ENCODE results near the gene NDST1.

Gene NDST1

DNA sequence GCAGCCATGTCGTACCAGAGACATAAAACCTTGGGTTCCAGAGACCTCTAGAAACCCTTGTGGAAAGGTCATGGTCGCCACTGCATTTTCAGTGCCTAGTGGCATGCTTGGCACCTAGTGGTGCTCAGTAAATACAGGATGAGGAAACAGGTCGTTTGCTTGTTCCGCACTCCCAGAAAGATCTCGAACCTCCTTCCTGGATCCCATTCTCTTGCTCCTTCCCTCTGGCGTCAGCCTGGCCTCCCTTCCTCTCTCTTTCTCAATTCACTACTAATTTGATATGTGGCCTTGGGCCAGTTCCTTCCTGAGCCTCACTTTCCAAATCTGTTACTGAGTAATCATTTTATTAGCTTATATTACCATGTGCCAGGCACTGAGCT lies 4.4 kb downstream of the NDST1 start:
- DNase-seq (ENCODE audit: extremely low spot score): no peak
- ChIA-PET POLR2A (no interaction called here), CTCF (no interaction called here)
- TF ChIP-seq BHLHE40 (IDR thresholded peaks at IDR 0.05; ENCODE audit: borderline replicate concordance) (no peak), ARNT (IDR thresholded peaks at IDR 0.05) (no peak), ELF4 (IDR thresholded peaks at IDR 0.05) (no peak), NFRKB (IDR thresholded peaks at IDR 0.05) (no peak), TARDBP (IDR thresholded peaks at IDR 0.05) (no peak), L3MBTL2 (conservative IDR thresholded peaks at IDR 0.05) (no peak), LEF1 (IDR thresholded peaks at IDR 0.05; ENCODE audit: borderline replicate concordance) (no peak), HDGF (IDR thresholded peaks at IDR 0.05; ENCODE audit: borderline replicate concordance) (no peak), ZNF384 (IDR thresholded peaks at IDR 0.05) (no peak), FOXM1 (IDR thresholded peaks at IDR 0.05; ENCODE audit: borderline replicate concordance) (no peak), SUZ12 (IDR thresholded peaks at IDR 0.05) (no peak), CTBP1 (IDR thresholded peaks at IDR 0.05; ENCODE audit: borderline replicate concordance) (no peak), SP1 (IDR thresholded peaks at IDR 0.05) (no peak), FOXA1 (IDR thresholded peaks at IDR 0.05) (no peak), FOXK2 (IDR thresholded peaks at IDR 0.05) (no peak)
- TF ChIP-seq, protein P1, sequence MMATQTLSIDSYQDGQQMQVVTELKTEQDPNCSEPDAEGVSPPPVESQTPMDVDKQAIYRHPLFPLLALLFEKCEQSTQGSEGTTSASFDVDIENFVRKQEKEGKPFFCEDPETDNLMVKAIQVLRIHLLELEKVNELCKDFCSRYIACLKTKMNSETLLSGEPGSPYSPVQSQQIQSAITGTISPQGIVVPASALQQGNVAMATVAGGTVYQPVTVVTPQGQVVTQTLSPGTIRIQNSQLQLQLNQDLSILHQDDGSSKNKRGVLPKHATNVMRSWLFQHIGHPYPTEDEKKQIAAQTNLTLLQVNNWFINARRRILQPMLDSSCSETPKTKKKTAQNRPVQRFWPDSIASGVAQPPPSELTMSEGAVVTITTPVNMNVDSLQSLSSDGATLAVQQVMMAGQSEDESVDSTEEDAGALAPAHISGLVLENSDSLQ (IDR thresholded peaks at IDR 0.05): no peak

GRCh38 chr5:150513375-150514309 lies 5.7 kb downstream of the NDST1 start:
- DNase-seq (ENCODE audit: extremely low spot score): no peak
- TF ChIP-seq FOXK2 (IDR thresholded peaks at IDR 0.05) (no peak), SUZ12 (IDR thresholded peaks at IDR 0.05) (no peak), FOXM1 (IDR thresholded peaks at IDR 0.05; ENCODE audit: borderline replicate concordance) (no peak), L3MBTL2 (conservative IDR thresholded peaks at IDR 0.05) (no peak), BHLHE40 (IDR thresholded peaks at IDR 0.05; ENCODE audit: borderline replicate concordance) (no peak), TARDBP (IDR thresholded peaks at IDR 0.05) (no peak), ARNT (IDR thresholded peaks at IDR 0.05) (no peak), FOXA1 (IDR thresholded peaks at IDR 0.05) (no peak), SP1 (IDR thresholded peaks at IDR 0.05) (no peak), LEF1 (IDR thresholded peaks at IDR 0.05; ENCODE audit: borderline replicate concordance) (no peak), HDGF (IDR thresholded peaks at IDR 0.05; ENCODE audit: borderline replicate concordance) (no peak), NFRKB (IDR thresholded peaks at IDR 0.05) (no peak), ELF4 (IDR thresholded peaks at IDR 0.05) (no peak), ZNF384 (IDR thresholded peaks at IDR 0.05) (no peak), CTBP1 (IDR thresholded peaks at IDR 0.05; ENCODE audit: borderline replicate concordance) (no peak)
- TF ChIP-seq, protein P1 (IDR thresholded peaks at IDR 0.05): no peak
- POLR2A ChIA-PET: interaction anchor here (1.0 to 1.6 kb wide), 2 partner anchors 10 to 64 kb away, joined by 3 read pairs; partner anchors contain the start of gene RPS14
- CTCF ChIA-PET: interaction anchor here (0.5 to 1.4 kb wide), 7 partner anchors 13 to 101 kb away, joined by 3 to 4 read pairs (median 3); no protein-coding TSS in a partner anchor

DNA sequence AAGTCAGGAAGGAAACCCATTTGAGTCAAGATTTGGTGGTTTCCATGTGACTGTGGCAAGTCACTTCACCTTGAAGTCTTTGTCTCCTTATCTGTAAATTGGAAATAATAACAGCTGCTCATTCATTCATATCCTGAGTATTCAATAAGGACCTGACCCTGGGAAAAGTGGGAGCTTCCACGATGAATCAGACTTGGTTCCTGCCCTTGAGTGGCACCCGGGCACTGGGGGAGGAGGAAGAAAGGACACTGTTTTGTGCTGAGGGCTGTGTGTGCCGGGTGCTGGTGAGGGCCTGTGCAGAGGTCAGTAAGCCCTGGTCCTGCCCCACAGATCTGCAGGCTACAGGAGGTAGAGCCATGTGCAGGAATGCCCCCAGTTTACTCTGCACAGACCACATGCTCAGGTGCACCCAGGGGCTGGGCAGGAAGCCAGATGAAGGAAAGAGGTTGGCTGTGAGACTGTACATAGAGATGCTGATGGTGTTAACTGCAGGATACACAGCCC lies 6.8 kb downstream of the NDST1 start:
- CTCF ChIA-PET: interaction anchor here (1.7 kb wide), 1 partner anchor 10 kb away, joined by 3 read pairs; no protein-coding TSS in a partner anchor
- TF ChIP-seq L3MBTL2 (conservative IDR thresholded peaks at IDR 0.05): no peak
- TF ChIP-seq FOXA1 (IDR thresholded peaks at IDR 0.05): no peak
- no peak for TF ChIP-seq BHLHE40 (IDR thresholded peaks at IDR 0.05; ENCODE audit: borderline replicate concordance)
- no peak for TF ChIP-seq CTBP1 (IDR thresholded peaks at IDR 0.05; ENCODE audit: borderline replicate concordance)
- TF ChIP-seq NFRKB (IDR thresholded peaks at IDR 0.05): no peak
- TF ChIP-seq HDGF (IDR thresholded peaks at IDR 0.05; ENCODE audit: borderline replicate concordance): no peak
- TF ChIP-seq SUZ12 (IDR thresholded peaks at IDR 0.05): no peak
- no peak for TF ChIP-seq LEF1 (IDR thresholded peaks at IDR 0.05; ENCODE audit: borderline replicate concordance)
- TF ChIP-seq ZNF384 (IDR thresholded peaks at IDR 0.05): no peak
- POLR2A ChIA-PET: no interaction called here
- no peak for DNase-seq (ENCODE audit: extremely low spot score)

DNA sequence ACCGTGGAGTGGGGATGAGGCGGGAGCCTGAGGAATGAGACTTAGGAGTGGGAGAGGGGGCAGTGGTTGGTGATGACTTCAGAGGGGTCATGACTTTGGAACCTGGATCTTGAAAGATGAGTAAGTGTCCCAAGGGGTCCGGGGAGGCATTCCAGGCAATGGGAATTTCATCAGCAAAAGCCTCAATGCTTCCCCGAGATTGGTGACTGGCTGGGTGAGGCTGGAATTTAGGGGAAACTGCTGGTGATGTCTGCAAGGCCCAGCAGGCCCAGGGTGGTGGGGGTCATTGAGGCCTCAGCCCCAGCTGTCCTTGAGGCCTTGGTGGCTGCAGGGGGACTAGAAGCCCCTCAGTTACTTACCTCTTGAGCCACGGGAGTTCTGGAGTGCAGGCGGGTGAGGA lies 7.5 kb downstream of the NDST1 start:
- ChIA-PET POLR2A (interaction anchor here (1.3 kb wide), 1 partner anchor 29 kb away, joined by 5 read pairs; no protein-coding TSS in a partner anchor), CTCF (interaction anchor here (1.5 to 1.7 kb wide), 2 partner anchors 10 to 18 kb away, joined by 3 to 4 read pairs; no protein-coding TSS in a partner anchor)
- TF ChIP-seq, protein P1 (IDR thresholded peaks at IDR 0.05): no peak
- no peak for TF ChIP-seq SP1 (IDR thresholded peaks at IDR 0.05)
- DNase-seq (ENCODE audit: extremely low spot score): no peak

- ChIA-PET CTCF (interaction anchor here (0.6 to 1.7 kb wide), 5 partner anchors 9 to 57 kb away, joined by 3 to 4 read pairs (median 3); no protein-coding TSS in a partner anchor), POLR2A (interaction anchor here (1.3 kb wide), 1 partner anchor 29 kb away, joined by 5 read pairs; no protein-coding TSS in a partner anchor)
- TF ChIP-seq L3MBTL2 (conservative IDR thresholded peaks at IDR 0.05): no peak
- no peak for TF ChIP-seq SP1 (IDR thresholded peaks at IDR 0.05)
- TF ChIP-seq TARDBP (IDR thresholded peaks at IDR 0.05): no peak
- no peak for TF ChIP-seq FOXA1 (IDR thresholded peaks at IDR 0.05)
- no peak for TF ChIP-seq SUZ12 (IDR thresholded peaks at IDR 0.05)
- no peak for TF ChIP-seq BHLHE40 (IDR thresholded peaks at IDR 0.05; ENCODE audit: borderline replicate concordance)
- no peak for TF ChIP-seq ARNT (IDR thresholded peaks at IDR 0.05)
- TF ChIP-seq HDGF (IDR thresholded peaks at IDR 0.05; ENCODE audit: borderline replicate concordance): no peak
- no peak for TF ChIP-seq CTBP1 (IDR thresholded peaks at IDR 0.05; ENCODE audit: borderline replicate concordance)
- no peak for TF ChIP-seq LEF1 (IDR thresholded peaks at IDR 0.05; ENCODE audit: borderline replicate concordance)
- DNase-seq (ENCODE audit: extremely low spot score): no peak
Measured at GRCh38 chr5:150516011-150516410, 8.1 kb downstream of the NDST1 start.

Measured in HEK293T (cell line).